Stimulated activated CD4-positive, alpha-beta T cell treated with anti-CD3 and anti-CD28 coated beads, TNF-alpha, amount 100 ng/mL, for 1 hour (primary cell): ENCODE data around the gene PON1.

Experiments
- DNase-seq, 3 donors: peaks; one replicate each; pipeline ENCODE4 v3.0.0-alpha.2; 2020; ENCODE audit warnings: low read depth in 3 of 3, low spot score in 1 of 3

Gene PON1

GRCh38 chr7:95261895-95262415, 62.4 kb downstream of the PON1 start:
- DNase-seq, result no peak

- no peak for DNase-seq
Measured at GRCh38 chr7:95255691-95256090, 68.6 kb downstream of the PON1 start.

- no peak for DNase-seq
Measured at GRCh38 chr7:95253986-95254385, 70.3 kb downstream of the PON1 start.

- DNase-seq, result no peak
Measured at GRCh38 chr7:95251966-95252365, 72.4 kb downstream of the PON1 start.

- no peak for DNase-seq
Measured at GRCh38 chr7:95250571-95250970, 73.8 kb downstream of the PON1 start.
